ENCODE measurements around the gene SRMS. TPM values are rescaled to one million over a fixed set of nuclear protein-coding genes. Genes with fewer than 3 reads are reported as not detected.
A peak's percentile ranks its signal among the peaks of the same experiment; 100 is the strongest.

The SRMS gene
- total and polyA plus RNA-seq, 2 donors from 2014 or later: 0.38 TPM; not detected in 1

DNA sequence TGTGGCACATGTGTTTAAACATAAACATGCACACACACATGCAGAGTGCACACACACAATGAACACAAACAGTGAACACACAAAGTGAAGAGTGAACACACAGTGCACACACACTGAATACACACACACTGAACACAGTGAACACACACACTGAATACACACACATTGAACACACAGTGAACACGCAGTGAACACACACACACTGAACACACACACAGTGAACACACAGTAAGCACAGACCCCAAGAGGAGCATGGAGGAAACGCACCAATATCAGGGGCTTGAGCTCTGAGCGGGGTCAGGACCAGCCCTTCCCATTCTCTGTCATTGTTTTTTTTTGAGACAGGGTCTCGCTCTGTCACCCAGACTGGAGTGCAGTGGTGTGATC is 43.6 kb upstream of the SRMS start:
- H3K27ac ChIP-seq (ENCODE audit: low read depth in 2 of 2, low read length in 2 of 2): no peak overlapping the region
- H3K4me1 ChIP-seq (ENCODE audit: control insufficient read depth in 2 of 3, insufficient read depth in 2 of 3, low read depth in 1 of 3, low read length in 3 of 3): no peaks in the 10 kb centered on the region
- TF ChIP-seq, protein P1, sequence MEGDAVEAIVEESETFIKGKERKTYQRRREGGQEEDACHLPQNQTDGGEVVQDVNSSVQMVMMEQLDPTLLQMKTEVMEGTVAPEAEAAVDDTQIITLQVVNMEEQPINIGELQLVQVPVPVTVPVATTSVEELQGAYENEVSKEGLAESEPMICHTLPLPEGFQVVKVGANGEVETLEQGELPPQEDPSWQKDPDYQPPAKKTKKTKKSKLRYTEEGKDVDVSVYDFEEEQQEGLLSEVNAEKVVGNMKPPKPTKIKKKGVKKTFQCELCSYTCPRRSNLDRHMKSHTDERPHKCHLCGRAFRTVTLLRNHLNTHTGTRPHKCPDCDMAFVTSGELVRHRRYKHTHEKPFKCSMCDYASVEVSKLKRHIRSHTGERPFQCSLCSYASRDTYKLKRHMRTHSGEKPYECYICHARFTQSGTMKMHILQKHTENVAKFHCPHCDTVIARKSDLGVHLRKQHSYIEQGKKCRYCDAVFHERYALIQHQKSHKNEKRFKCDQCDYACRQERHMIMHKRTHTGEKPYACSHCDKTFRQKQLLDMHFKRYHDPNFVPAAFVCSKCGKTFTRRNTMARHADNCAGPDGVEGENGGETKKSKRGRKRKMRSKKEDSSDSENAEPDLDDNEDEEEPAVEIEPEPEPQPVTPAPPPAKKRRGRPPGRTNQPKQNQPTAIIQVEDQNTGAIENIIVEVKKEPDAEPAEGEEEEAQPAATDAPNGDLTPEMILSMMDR (IDR thresholded peaks at IDR 0.05; ENCODE audit: borderline replicate concordance, extremely low read depth, insufficient read depth): no peak
- DNase-seq (no peak), FAIRE-seq (no peak)
- no peaks in the 10 kb centered on the region for H3K9me3 ChIP-seq (ENCODE audit: control insufficient read depth in 2 of 3, insufficient read depth in 1 of 3, low read length in 3 of 3)
- intact Hi-C loops (cut with DNase I): no loop called here
- H3K27me3 ChIP-seq (ENCODE audit: control insufficient read depth, insufficient read depth, low read length): no peaks in the 10 kb centered on the region
- no peak overlapping the region for H3K9ac ChIP-seq (ENCODE audit: low read length in 3 of 3)
- H3K36me3 ChIP-seq (ENCODE audit: control insufficient read depth in 2 of 3, insufficient read depth in 3 of 3, low read length in 3 of 3): peaks cover 0 to 26% (median 10%) of the 10 kb centered on the region in 3 donors
- no peak overlapping the region for H3K4me3 ChIP-seq (ENCODE audit: low read length in 3 of 3)

DNA sequence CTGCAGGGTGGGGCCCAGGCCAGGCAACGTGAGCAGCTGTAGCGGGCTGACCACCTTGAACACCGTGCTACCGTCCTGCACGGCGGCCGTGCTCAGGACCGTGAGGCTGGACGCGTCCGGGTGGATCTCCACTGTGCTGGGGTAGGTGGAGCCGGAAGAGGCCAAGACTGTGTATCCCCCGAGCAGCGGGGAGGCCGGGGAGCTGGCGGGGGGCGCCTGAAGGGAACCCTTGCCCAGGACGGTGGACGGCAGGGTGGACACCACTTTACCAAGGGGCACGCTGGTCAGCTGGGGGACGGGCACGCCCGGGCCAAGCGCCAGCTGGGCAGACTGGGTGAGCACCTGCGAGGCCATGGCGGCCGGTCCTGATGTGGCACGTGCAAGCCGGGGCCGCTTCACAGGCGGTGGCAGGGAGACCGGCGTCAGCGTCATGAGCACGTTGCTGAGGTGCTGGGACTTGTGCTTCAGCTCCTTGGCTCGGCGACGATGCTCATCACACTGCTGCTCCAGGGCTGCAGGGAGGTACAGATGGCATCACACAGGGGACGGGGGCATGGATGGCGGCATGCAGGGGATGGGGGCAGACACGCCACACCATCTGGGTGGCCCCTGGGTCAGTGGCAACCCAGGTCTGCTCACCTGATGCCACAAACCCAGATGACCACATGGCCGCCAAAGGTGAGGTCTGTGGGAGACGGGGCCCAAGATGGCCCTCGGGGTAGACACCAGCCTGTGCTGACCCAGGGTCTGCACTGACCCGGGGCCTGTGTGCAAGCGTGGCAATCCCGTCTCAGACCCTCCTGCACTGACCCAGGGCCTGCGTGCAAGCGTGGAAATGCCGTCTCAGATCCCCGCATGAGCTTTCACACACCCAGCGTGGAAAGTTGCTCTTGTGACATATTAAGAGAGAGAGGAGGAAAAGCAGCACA is 42.9 kb upstream of the SRMS start:
- TF ChIP-seq, protein P1 (IDR thresholded peaks at IDR 0.05; ENCODE audit: borderline replicate concordance, extremely low read depth, insufficient read depth): no peak
- Histone ChIP-seq H3K9ac (ENCODE audit: low read length in 3 of 3) (no peak overlapping the region), H3K9me3 (ENCODE audit: control insufficient read depth in 2 of 3, insufficient read depth in 1 of 3, low read length in 3 of 3) (no peaks in the 10 kb centered on the region), H3K36me3 (ENCODE audit: control insufficient read depth in 2 of 3, insufficient read depth in 3 of 3, low read length in 3 of 3) (peaks cover 0 to 26% (median 10%) of the 10 kb centered on the region in 3 donors), H3K27ac (ENCODE audit: low read depth in 2 of 2, low read length in 2 of 2) (no peak overlapping the region), H3K4me1 (ENCODE audit: control insufficient read depth in 2 of 3, insufficient read depth in 2 of 3, low read depth in 1 of 3, low read length in 3 of 3) (no peaks in the 10 kb centered on the region), H3K4me3 (ENCODE audit: low read length in 3 of 3) (no peak overlapping the region), H3K27me3 (ENCODE audit: control insufficient read depth, insufficient read depth, low read length) (no peaks in the 10 kb centered on the region)
- intact Hi-C loops (cut with DNase I): no loop called here
- FAIRE-seq (no peak), DNase-seq (peak in 1 of 5 donors; percentile 76)

DNA sequence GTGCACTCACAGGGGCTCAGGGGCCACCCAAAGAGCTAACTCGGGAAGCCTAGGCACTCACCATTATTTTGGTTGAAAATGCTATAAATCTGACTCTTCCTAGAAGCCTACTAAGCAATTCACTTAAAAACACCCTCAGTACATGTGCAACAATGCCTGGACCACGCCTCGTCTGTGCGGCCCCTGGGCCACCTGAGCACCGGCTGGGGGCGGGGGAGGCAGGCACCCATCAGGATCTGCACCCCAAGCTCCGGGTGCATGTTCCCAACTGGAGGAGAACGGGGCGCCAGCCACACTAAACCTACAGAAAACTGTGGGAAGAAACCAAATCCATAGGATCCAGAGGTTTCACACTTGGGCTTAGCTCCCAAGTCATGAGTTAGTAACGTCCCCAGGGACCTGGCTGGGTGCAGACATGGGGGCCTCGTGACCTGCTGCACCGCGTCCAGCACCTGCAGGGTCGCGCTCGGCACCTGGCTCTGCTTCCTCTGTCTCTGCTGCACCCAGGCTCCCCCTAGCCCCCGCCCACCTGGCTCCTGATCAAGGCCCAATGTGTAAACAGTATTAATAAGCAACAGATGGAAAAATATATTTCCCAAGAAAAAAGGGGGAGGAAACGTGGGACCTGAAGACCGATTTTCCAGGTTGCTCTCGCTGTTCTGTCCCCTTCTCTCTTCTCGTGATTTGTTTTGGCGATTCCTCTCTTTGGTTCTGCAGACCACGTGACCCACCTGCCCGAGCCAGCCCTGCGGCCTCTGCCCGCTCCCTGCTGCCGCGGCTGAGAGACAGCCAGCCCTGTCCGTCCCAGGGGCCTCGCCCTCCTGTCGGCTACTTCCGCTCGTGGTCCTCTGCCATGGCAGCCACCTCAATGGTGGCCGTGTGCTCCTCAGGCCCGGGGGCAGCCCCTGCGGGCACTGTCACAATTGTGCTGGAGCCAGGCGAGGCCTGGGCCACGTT is 42.0 kb upstream of the SRMS start:
- intact Hi-C loops (cut with DNase I): no loop called here

More for the DNA sequence above, 42.0 kb upstream of the SRMS start:
- Histone ChIP-seq H3K36me3 (ENCODE audit: control insufficient read depth in 2 of 3, insufficient read depth in 3 of 3, low read length in 3 of 3) (peaks cover 0 to 26% (median 10%) of the 10 kb centered on the region in 3 donors), H3K27me3 (ENCODE audit: control insufficient read depth, insufficient read depth, low read length) (no peaks in the 10 kb centered on the region), H3K27ac (ENCODE audit: low read depth in 2 of 2, low read length in 2 of 2) (no peak overlapping the region), H3K9ac (ENCODE audit: low read length in 3 of 3) (no peak overlapping the region), H3K4me1 (ENCODE audit: control insufficient read depth in 2 of 3, insufficient read depth in 2 of 3, low read depth in 1 of 3, low read length in 3 of 3) (no peaks in the 10 kb centered on the region), H3K9me3 (ENCODE audit: control insufficient read depth in 2 of 3, insufficient read depth in 1 of 3, low read length in 3 of 3) (no peaks in the 10 kb centered on the region), H3K4me3 (ENCODE audit: low read length in 3 of 3) (no peak overlapping the region)
- FAIRE-seq: no peak
- DNase-seq: peak in 1 of 5 donors; percentile 53
- TF ChIP-seq, protein P1 (IDR thresholded peaks at IDR 0.05; ENCODE audit: borderline replicate concordance, extremely low read depth, insufficient read depth): no peak
